SK-N-SH (cell line): ENCODE results near the gene LHB. TPM values are rescaled to one million over a fixed set of nuclear protein-coding genes. Genes with fewer than 3 reads are reported as not detected.

ENCODE experiments used
- CTCF ChIA-PET: fragments of 300-600, 350-600 bp; formaldehyde crosslinking; extraction: SDS; loops from one replicate; lab custom pipeline; 2021; lab: Yijun Ruan, JAX
- POLR2A ChIA-PET: fragments of 350-600 bp; sonication (Branson Sonifier 250); formaldehyde crosslinking; extraction: SDS; loops from one replicate; lab custom pipeline; 2020; ENCODE audit warnings: antibody characterized with exemption, inconsistent platforms; lab: Yijun Ruan, JAX
- DNase-seq: peaks from one replicate; pipeline ENCODE4 v3.0.0; 2012
- H2AFZ ChIP-seq: fragments of 200-600 bp; sonication (generic); 2 replicates; pipeline ENCODE4 v1.8.1; 2016; ENCODE audit warnings: antibody characterized with exemption, mild to moderate bottlenecking, low read depth
- H3F3A ChIP-seq: fragments of 200-600 bp; sonication (generic); replicated peaks from 2 replicates; pipeline ENCODE3; 2016; ENCODE audit warnings: antibody characterized with exemption, mild to moderate bottlenecking; ENCODE audit not compliant: insufficient read depth
- H3K27ac ChIP-seq, 2 experiments: fragments of 200-500 bp in 1 of 2; fragments of 200-600 bp in 1 of 2; sonication (Bioruptor generic) in 1 of 2; sonication (generic), shearing (Covaris generic) in 1 of 2; 2 replicates each; pipeline versions ENCODE4 v1.5.1 to v1.6.1; 2014 to 2016; ENCODE audit warnings: low read depth in 2 of 2, inconsistent platforms in 1 of 2, low read length in 1 of 2, mild to moderate bottlenecking in 1 of 2, mixed read lengths in 1 of 2
- H3K27me3 ChIP-seq: fragments of 200-600 bp; sonication (generic), shearing (Covaris generic); 2 replicates; pipeline ENCODE4 v1.6.1; 2016; ENCODE audit warnings: mixed run types; ENCODE audit not compliant: insufficient read depth
- H3K36me3 ChIP-seq, 2 experiments: fragments of 200-500 bp in 1 of 2; fragments of 200-600 bp in 1 of 2; sonication (Bioruptor generic) in 1 of 2; sonication (generic) in 1 of 2; replicated peaks in 1 of 2; 2 replicates each; pipeline versions ENCODE3 to v1.5.1; 2014 to 2016; ENCODE audit warnings: low read length in 1 of 2, mild to moderate bottlenecking in 1 of 2; ENCODE audit not compliant: insufficient read depth in 2 of 2, control insufficient read depth in 1 of 2
- H3K4me1 ChIP-seq, 2 experiments: fragments of 200-500 bp in 1 of 2; fragments of 200-600 bp in 1 of 2; sonication (Bioruptor generic) in 1 of 2; sonication (generic), shearing (Covaris generic) in 1 of 2; 2 replicates each; pipeline versions ENCODE4 v1.5.1 to v1.6.1; 2014 to 2016; ENCODE audit warnings: low read depth in 1 of 2, low read length in 1 of 2, mixed run types in 1 of 2; ENCODE audit not compliant: insufficient read depth in 2 of 2, control insufficient read depth in 1 of 2
- H3K4me2 ChIP-seq: fragments of 200-600 bp; sonication (generic), shearing (Covaris generic); 2 replicates; pipeline ENCODE4 v1.6.1; 2017; ENCODE audit warnings: mixed run types
- H3K4me3 ChIP-seq, 2 experiments: fragments of 200-500 bp in 1 of 2; fragments of 200-600 bp in 1 of 2; sonication (Bioruptor generic) in 1 of 2; sonication (generic), shearing (Covaris generic) in 1 of 2; 2 replicates each; pipeline versions ENCODE4 v1.5.1 to v1.8.1; 2014 to 2016; ENCODE audit warnings: low read depth in 2 of 2, inconsistent platforms in 1 of 2, low read length in 1 of 2, mild to moderate bottlenecking in 1 of 2, mixed read lengths in 1 of 2, moderate library complexity in 1 of 2
- H3K79me2 ChIP-seq: fragments of 200-600 bp; sonication (generic); 2 replicates; pipeline ENCODE4 v1.8.1; 2017; ENCODE audit warnings: mild to moderate bottlenecking; ENCODE audit not compliant: insufficient read depth
- H3K9ac ChIP-seq: fragments of 200-600 bp; sonication (generic); 2 replicates; pipeline ENCODE4 v1.6.1; 2017; ENCODE audit warnings: mixed run types
- H3K9me2 ChIP-seq: fragments of 200-600 bp; sonication (generic); 2 replicates; pipeline ENCODE4 v1.6.1; 2017; ENCODE audit warnings: mixed run types
- H3K9me3 ChIP-seq: fragments of 200-600 bp; sonication (generic); 2 replicates; pipeline ENCODE4 v1.6.1; 2017; ENCODE audit warnings: mixed run types, mild to moderate bottlenecking, moderate library complexity
- H4K20me1 ChIP-seq: fragments of 200-600 bp; sonication (generic); 2 replicates; pipeline ENCODE4 v1.6.1; 2017; ENCODE audit warnings: mild to moderate bottlenecking, mixed run types; ENCODE audit not compliant: insufficient read depth
- CHD2 ChIP-seq: fragments of 150-350 bp; IDR thresholded peaks from 2 replicates; pipeline ENCODE4 v1.6.1; 2018; ENCODE audit warnings: low read length; ENCODE audit not compliant: partially characterized antibody
- EP300 ChIP-seq, 2 experiments: IDR thresholded peaks; 2 replicates each; pipeline versions ENCODE4 v1.4.0 to v1.6.1; 2012; ENCODE audit warnings: borderline replicate concordance in 1 of 2, low read depth in 1 of 2, low read length in 1 of 2
- FOXM1 ChIP-seq: IDR thresholded peaks from 2 replicates; pipeline ENCODE4 v1.4.0; 2012; ENCODE audit warnings: low read depth, mild to moderate bottlenecking
- MAX ChIP-seq: IDR thresholded peaks from 2 replicates; pipeline ENCODE4 v1.4.0; 2012; ENCODE audit warnings: low read depth
- MEF2A ChIP-seq: IDR thresholded peaks from 2 replicates; pipeline ENCODE4 v1.4.0; 2012; ENCODE audit warnings: low read depth, borderline replicate concordance
- MXI1 ChIP-seq: IDR thresholded peaks from 2 replicates; pipeline ENCODE4 v1.6.1; 2012; ENCODE audit warnings: mild to moderate bottlenecking, low read depth, low read length, improper control_type of control experiment
- NRF1 ChIP-seq: IDR thresholded peaks from 2 replicates; pipeline ENCODE4 v1.6.1; 2012; ENCODE audit warnings: low read depth, mild to moderate bottlenecking, low read length
- PBX3 ChIP-seq: IDR thresholded peaks from 2 replicates; pipeline ENCODE4; 2012
- POLR2AphosphoS5 ChIP-seq: IDR thresholded peaks from 2 replicates; pipeline ENCODE4 v1.6.1; 2012; ENCODE audit warnings: low read depth, low read length
- RCOR1 ChIP-seq: fragments of 150-350 bp; IDR thresholded peaks from 2 replicates; pipeline ENCODE4 v1.6.1; 2017; ENCODE audit warnings: antibody characterized with exemption, low read length
- RXRA ChIP-seq: IDR thresholded peaks from 2 replicates; pipeline ENCODE4 v1.4.0; 2012; ENCODE audit warnings: low read depth, mild to moderate bottlenecking, borderline replicate concordance
- TAF1 ChIP-seq: IDR thresholded peaks from 2 replicates; pipeline ENCODE4 v1.6.1; 2012; ENCODE audit warnings: low read depth, mild to moderate bottlenecking, low read length, moderate library complexity, borderline replicate concordance
- TCF12 ChIP-seq: IDR thresholded peaks from 2 replicates; pipeline ENCODE4 v1.4.0; 2012
- USF1 ChIP-seq: IDR thresholded peaks from 2 replicates; pipeline ENCODE4 v1.4.0; 2012; ENCODE audit warnings: low read depth, borderline replicate concordance
- WGBS: methylation state at CpG from one replicate; pipeline ENCODE4 v1.1.6; 2017; ENCODE audit warnings: low lambda C conversion rate; 5-methylcytosine and 5-hydroxymethylcytosine counted together
- polyA plus RNA-seq, 3 experiments: library from polyadenylated mRNA; depleted of rRNA; stranded (reverse); fragments of >200 nt; gene quantifications; 2 replicates each; pipeline ENCODE4 v1.2.3, GENCODE V29; 2012
- TF ChIP-seq, protein P1 (sequence below): IDR thresholded peaks from 2 replicates; pipeline ENCODE4 v1.6.1; 2012; ENCODE audit warnings: mild to moderate bottlenecking, low read depth, low read length, moderate library complexity

The LHB gene
- polyA plus RNA-seq, 1 of the 3 experiments (the other 2 are of a cell fraction) = 0.13 TPM

- Histone ChIP-seq H2AFZ (peak overlapping the region; percentile 69; the same call in 1 of the 2 replicates), H3K27me3 (no peaks in the 10 kb centered on the region), H3K9me2 (no peaks in the 10 kb centered on the region), H4K20me1 (no peaks in the 10 kb centered on the region), H3K79me2 (peaks cover 73% of the 10 kb centered on the region), H3K9me3 (no peaks in the 10 kb centered on the region), H3K36me3 (peaks cover 0 to 21% of the 10 kb centered on the region in 2 experiments), H3K9ac (peak overlapping the region; percentile 96), H3F3A (peaks cover 8% of the 10 kb centered on the region), H3K4me3 (peak overlapping the region; percentile 74 to 99), H3K27ac (peak overlapping the region; percentile 58 to 82; a peak in 3 of 4 replicates), H3K4me1 (peaks cover 0 to 17% of the 10 kb centered on the region in 2 experiments; a peak in 1 of 4 replicates), H3K4me2 (peak overlapping the region; percentile 100)
- TF ChIP-seq RXRA (no peak), POLR2AphosphoS5 (peak; percentile 47; the same call in 1 of the 2 replicates), TAF1 (peak; percentile 56; the same call in 1 of the 2 replicates), NRF1 (peak; percentile 48)
- WGBS = 38% methylated on average over 6 of the region's 8 CpGs
- peak; percentile 59 for DNase-seq
- POLR2A ChIA-PET = interaction anchor here (0.6 kb wide), 1 partner anchor 253 kb away, joined by 3 read pairs; no protein-coding TSS in a partner anchor
- CTCF ChIA-PET = interaction anchor here (0.9 to 6.2 kb wide), 9 partner anchors 8 to 204 kb away, joined by 3 to 54 read pairs (median 12); partner anchors contain the start of gene FTL
Observed at GRCh38 chr19:48991873-48992580, 24.9 kb downstream of the LHB start.

GRCh38 chr19:48991011-48991609, 25.8 kb downstream of the LHB start:
- no peak for DNase-seq
- H3K9ac ChIP-seq = no peak overlapping the region
- H3K9me2 ChIP-seq = no peaks in the 10 kb centered on the region
- no peaks in the 10 kb centered on the region for H3K9me3 ChIP-seq
- whole genome bisulfite sequencing = 91% methylated on average over 19 of the region's 22 CpGs
- peaks cover 64% of the 10 kb centered on the region for H3K79me2 ChIP-seq
- peaks cover 8% of the 10 kb centered on the region for H3F3A ChIP-seq
- CTCF ChIA-PET = interaction anchor here (0.9 to 6.2 kb wide), 5 partner anchors 9 to 145 kb away, joined by 3 to 54 read pairs (median 27); no protein-coding TSS in a partner anchor
- POLR2A ChIA-PET = interaction anchor here (0.6 kb wide), 1 partner anchor 252 kb away, joined by 3 read pairs; no protein-coding TSS in a partner anchor
- peak overlapping the region in 1 of 2 experiments; percentile 99; a peak in 1 of 4 replicates for H3K4me3 ChIP-seq
- no peaks in the 10 kb centered on the region for H3K27me3 ChIP-seq
- TF ChIP-seq RCOR1 (no peak), EP300 (IDR thresholded peaks at IDR 0.05; ENCODE audit: borderline replicate concordance in 1 of 2, low read depth in 1 of 2, low read length in 1 of 2) (no peak), MXI1 (no peak), CHD2 (no peak), PBX3 (no peak), USF1 (no peak), RXRA (no peak), MEF2A (no peak), TCF12 (no peak), FOXM1 (no peak), MAX (no peak)
- TF ChIP-seq, protein P1, sequence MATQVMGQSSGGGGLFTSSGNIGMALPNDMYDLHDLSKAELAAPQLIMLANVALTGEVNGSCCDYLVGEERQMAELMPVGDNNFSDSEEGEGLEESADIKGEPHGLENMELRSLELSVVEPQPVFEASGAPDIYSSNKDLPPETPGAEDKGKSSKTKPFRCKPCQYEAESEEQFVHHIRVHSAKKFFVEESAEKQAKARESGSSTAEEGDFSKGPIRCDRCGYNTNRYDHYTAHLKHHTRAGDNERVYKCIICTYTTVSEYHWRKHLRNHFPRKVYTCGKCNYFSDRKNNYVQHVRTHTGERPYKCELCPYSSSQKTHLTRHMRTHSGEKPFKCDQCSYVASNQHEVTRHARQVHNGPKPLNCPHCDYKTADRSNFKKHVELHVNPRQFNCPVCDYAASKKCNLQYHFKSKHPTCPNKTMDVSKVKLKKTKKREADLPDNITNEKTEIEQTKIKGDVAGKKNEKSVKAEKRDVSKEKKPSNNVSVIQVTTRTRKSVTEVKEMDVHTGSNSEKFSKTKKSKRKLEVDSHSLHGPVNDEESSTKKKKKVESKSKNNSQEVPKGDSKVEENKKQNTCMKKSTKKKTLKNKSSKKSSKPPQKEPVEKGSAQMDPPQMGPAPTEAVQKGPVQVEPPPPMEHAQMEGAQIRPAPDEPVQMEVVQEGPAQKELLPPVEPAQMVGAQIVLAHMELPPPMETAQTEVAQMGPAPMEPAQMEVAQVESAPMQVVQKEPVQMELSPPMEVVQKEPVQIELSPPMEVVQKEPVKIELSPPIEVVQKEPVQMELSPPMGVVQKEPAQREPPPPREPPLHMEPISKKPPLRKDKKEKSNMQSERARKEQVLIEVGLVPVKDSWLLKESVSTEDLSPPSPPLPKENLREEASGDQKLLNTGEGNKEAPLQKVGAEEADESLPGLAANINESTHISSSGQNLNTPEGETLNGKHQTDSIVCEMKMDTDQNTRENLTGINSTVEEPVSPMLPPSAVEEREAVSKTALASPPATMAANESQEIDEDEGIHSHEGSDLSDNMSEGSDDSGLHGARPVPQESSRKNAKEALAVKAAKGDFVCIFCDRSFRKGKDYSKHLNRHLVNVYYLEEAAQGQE = no peak
- TF ChIP-seq, all 33 proteins: peak for 0
- no peak overlapping the region for H3K27ac ChIP-seq
- H3K4me2 ChIP-seq = peak overlapping the region; percentile 100; the same call in 1 of the 2 replicates
- H2AFZ ChIP-seq = no peak overlapping the region
- H4K20me1 ChIP-seq = no peaks in the 10 kb centered on the region
- H3K4me1 ChIP-seq = peaks cover 0 to 17% of the 10 kb centered on the region in 2 experiments; a peak in 1 of 4 replicates
- peaks cover 0 to 27% of the 10 kb centered on the region in 2 experiments for H3K36me3 ChIP-seq
